Kidney capillary endothelial cell (primary cell): ENCODE data around the gene KRT28.

ENCODE experiments used
- DNase-seq: peaks from one replicate; pipeline ENCODE4 v3.0.0-alpha.2; 2018; ENCODE audit warnings: low spot score

The KRT28 gene, protein sequence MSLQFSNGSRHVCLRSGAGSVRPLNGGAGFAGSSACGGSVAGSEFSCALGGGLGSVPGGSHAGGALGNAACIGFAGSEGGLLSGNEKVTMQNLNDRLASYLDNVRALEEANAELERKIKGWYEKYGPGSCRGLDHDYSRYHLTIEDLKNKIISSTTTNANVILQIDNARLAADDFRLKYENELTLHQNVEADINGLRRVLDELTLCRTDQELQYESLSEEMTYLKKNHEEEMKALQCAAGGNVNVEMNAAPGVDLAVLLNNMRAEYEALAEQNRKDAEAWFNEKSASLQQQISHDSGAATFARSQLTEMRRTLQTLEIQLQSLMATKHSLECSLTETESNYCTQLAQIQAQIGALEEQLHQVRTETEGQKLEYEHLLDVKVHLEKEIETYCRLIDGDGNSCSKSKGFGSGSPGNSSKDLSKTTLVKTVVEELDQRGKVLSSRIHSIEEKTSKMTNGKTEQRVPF

DNA sequence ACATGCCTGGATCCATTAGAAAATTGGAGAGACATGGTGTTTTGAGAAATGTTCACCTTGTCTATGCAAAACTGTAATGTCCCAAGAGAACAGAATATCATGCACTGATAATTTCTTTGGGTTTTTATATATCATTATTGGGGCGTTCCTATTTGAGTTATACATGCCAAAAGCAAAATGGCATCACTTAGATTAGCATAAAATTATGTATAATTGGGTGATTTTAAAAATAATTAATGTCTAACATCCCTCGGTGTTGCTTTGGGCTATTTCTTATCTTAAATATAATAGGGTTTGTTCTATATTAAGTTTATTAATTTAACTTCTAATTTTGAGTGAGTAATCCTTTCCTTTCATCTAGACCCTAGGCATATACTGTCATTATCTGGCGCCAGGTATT lies at the start of gene KRT28:
TSS of gene KRT28 (minus strand) at position 101 of the 400 bp plus-strand sequence. CDS start at position 35, 66 bp downstream.
- DNase-seq, result no peak

GRCh38 chr17:40848583-40849235 lies 49.0 kb upstream of the KRT28 start:
- DNase-seq, result no peak

GRCh38 chr17:40846515-40847144 lies 46.9 kb upstream of the KRT28 start:
- DNase-seq, result no peak

DNA sequence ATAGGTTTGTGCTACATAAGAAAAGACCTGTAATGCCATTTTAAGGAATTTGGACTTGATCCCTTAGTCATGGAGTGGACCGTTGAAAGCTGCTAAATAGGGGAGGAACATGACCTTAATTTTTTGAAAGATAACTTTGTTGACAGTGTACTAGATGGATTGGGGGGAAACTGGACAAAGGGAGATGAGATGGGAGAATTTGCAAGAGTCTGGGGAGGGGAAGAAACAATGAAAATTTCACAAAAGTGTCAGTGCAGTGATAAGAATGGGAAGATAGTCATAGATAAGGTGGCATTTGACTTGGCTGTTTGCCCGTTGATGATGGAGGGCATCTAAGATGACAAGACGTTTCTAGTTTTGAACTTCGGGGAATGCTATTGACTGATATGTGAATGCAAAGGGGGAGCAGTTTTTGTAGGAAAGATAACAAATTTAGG lies 44.9 kb upstream of the KRT28 start:
- DNase-seq, result no peak

- no peak for DNase-seq
Observed at GRCh38 chr17:40843242-40843641, 43.5 kb upstream of the KRT28 start.

DNA sequence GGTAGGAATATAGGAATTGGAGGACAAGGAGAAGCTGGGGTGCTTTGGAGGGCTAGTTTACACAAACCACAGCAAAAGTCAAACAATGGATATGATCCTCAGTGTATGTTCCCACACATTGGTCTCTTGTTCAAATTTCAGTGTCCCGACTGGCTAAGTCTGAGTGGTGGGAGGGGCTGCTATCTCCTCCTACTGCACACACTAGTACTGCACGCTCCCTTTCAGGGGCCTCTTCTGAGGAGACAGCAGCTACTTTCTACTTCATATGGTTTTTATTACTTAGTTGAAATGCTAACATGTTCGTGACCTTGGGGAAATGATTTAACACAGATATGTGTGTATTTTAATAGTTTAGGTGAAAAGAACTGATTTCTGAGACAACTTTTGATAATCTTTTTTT lies 41.5 kb upstream of the KRT28 start:
- no peak for DNase-seq

GRCh38 chr17:40839194-40839593 lies 39.4 kb upstream of the KRT28 start:
- DNase-seq, result no peak

DNA sequence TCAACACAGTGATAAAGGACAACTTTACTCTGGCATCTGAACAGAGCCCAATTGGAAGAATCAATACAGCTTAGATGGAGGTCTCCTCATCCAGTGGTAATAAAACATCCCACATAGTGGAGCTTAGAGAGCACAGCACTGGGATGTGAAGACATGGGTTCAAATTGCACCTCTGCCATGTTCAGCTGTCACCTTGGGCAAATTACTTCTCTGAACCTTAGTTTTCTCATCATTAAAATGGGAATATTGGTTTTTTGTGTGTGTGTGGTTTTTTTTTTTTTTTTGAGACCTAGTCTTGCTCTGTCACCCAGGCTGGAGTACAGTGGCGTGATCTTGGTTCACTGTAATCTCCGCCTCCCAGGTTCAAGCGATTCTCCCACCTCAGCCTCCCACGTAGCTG lies 36.3 kb upstream of the KRT28 start:
- no peak for DNase-seq

GRCh38 chr17:40833882-40834281 lies 34.1 kb upstream of the KRT28 start:
- no peak for DNase-seq

DNA sequence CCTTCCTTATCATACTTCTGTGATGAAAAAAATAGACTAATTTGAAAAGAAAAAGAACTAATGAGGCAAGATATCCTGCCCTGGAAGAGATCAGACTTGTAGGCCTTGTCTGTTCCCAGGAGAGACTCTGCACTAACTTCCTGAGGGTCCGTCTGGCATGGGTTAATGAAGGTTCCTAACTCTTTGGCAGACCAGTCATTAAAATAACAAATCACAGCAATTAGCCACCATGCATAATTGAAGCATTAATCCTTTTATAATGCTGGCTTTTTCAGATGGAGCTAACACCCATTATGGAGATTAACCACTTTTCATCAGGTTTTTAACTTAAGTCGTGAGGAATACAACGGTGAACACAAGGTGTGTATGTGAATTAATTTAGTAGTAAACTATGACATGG lies 33.1 kb upstream of the KRT28 start:
- no peak for DNase-seq

DNA sequence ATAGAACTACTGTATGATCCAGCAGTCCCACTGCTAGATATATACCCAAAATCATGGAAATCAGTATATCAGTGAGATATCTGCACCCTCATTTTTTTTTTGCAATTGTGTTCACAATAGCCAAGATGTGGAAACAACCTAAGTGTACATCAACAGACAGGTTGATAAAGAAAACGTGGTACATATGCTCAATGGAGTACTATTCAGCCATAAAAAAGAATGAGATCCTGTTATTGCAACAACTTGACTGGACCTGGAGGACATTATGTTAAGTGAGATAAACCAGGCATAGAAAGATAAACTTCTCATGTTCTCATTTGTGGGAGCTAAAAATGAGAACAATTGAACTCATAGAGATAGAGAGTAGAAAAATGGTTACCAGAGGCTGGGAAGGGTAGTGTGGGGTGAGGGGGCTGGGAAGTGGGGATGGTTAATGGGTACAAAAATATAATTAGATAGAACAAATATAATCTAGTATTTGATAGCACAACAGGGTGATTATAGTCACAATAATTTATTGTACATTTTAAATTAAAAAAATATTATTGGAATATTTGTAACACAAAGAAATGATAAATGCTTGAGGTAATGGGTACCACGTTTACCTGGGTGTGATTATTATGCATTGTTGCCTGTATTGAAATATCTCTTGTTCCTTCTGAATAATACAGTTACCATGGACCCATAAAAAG lies 30.5 kb upstream of the KRT28 start:
- no peak for DNase-seq

DNA sequence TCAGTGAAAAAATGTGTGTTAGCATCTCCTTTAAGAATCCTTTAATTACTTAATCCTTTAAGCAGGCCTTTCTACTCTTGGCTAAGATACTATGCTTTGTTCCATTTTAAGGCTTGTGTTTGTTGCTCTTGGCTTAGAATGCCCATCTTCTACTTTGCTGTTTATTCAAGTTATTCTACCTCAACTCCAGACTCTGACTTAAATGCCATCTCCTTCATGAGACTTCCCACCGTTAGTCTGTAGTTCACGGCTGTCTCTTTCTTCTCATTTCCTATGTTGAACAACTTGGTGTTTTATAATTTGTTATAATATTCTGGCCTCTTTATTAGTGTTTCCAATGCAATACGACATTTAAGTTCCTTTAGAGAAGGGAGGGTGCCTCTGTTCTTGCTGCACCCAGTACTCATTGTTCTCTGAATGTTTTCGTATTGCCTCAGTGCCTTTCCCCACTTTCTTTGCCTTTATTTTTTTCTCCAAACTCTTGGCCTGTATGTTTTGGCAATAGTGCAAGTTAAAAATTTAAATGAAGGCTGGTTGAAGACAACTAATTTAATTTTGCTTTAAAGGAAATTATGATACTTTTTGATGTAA lies 28.8 kb upstream of the KRT28 start:
- DNase-seq, result no peak

DNA sequence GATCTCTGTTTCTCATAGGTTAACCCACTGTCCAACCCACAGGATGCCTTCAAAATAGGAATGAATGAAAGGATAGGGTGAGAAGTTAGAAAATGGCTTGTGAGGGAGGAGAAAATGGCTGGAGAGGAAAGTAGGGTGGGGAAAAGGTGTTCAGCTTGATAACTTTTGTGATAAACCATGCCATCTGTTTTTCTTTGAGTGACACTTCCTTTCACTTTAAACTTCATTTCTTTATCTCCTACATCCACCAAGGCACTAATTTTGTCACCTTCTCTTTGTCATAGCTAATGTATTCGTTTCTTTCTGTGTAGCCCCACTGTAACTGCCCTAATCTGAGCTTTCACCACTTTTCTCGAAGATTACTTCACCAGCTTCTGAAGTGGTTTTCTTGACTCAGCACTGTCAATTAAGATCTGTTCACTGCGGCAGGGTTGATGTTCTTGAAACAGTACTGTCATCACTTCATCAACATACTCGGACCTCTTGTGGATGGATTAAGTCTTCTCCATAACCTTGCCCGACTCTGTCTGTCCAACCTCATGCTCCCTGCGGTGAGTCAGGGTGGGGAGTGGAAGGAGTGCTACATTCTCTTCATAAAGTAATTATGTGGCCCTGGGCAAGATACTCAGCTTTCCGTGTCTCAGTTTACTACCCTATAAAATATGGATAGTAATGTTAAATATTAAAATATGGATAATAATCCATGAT lies 28.1 kb upstream of the KRT28 start:
- no peak for DNase-seq

GRCh38 chr17:40825599-40825998 lies 25.8 kb upstream of the KRT28 start:
- DNase-seq, result no peak

- DNase-seq, result no peak
Observed at GRCh38 chr17:40824015-40824832, 24.5 kb upstream of the KRT28 start.

DNA sequence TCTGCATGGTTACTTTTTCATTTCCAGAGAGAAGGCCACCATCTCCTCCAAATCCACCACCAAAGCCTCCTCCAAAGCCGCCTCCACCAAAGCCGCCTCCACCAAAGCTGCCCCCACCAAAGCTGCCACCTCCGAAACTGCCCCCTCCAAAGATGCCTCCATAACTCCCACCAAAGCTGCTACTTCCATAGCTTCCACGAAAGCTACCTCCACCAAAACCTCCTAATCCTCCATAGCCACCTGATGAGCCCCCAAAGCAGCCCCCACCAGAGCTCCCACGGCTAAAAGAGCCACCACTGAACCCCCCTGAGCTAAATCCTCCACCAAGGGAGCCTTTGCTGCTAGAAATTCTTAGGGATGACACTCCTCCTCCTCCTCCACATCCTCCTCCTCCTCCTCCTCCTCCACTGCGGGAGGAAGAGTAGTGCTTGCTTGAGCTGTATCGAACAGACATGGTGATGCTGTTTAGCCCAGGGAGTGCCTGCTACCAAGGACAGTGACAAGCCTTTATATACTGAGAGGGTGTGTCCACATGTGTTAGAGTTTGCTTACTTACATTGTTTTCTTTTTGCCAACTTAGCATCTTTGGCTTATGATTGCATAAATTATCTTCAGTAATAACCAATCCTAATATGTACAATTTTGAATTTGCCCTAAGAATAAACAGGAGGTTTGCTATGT lies 22.5 kb upstream of the KRT28 start, which contains the start of gene KRT10:
TSS of gene KRT10 (minus strand) at position 483 of the 681 bp plus-strand sequence. CDS start at position 454, 29 bp downstream.
- no peak for DNase-seq

DNA sequence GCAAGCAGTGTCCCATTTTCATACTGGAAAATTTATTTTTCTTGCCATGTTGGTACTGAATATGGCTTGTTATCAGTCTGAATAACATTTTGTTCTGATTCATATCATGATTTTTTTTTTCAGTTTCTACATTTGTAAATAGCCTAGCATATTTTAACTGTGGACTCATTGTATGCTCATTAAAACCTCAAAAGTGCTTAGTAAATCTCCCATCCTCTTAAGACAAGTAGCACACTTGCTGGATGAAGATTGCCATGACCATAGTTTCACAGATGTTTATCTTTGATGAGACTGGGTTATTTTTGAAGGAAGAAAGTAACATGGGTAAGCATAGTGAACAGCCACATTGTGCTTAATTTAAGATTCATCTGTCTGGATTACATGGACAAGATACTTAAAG lies 21.8 kb upstream of the KRT28 start:
- DNase-seq, result no peak

DNA sequence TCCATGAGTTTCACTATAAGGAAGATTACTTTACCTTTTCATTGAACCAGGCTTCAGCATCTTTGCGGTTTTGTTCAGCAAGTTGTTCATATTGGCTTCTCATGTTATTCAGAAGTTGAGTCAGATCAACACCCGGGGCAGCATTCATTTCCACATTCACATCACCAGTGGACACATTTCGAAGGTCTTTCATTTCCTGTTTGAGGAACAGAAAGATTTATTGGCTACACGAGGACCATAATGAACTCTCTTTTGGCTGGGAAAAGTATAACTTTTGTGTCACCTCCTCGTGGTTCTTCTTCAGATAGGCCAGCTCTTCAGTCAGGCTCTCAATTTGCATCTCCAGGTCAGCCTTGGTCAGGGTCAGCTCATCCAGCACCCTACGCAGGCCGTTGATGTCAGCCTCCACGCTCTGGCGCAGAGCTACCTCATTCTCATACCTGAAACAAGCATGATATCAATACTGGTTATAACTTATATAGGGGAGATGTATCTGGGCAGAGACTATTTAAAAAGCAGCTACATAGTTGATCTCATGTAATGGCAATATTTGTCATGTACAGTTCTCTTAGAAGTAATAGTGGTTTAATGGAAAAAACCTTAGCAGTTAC lies 20.6 kb upstream of the KRT28 start:
- DNase-seq, result no peak

DNA sequence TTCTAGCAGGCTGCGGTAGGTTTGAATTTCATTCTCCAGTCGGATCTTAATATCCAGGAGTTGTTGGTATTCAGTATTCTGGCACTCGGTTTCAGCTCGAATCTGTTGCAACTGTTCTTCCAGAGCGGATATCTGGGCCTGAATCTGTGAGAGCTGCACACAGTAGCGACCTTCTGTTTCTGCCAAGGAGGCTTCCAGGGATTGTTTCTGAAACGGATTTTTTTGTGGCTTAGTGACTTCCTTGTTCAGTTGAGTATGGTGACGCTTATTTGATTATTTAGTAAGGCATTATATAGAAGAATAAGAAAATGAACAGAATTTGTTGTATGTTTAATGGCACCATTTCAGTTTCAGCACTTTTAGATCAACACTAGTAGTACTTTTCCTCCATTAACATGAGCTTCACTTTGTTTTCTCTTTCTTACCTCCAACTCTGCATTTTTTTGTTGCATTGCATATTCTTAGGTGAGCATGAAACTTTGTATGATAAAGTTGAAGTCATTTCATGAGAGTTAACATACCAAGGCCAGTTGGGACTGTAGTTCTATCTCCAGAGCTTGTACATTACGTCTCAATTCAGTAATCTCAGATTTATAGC lies 19.9 kb upstream of the KRT28 start:
- peak; percentile 9 for DNase-seq
